ENCODE results near the gene PLXNA4. TPM values are rescaled to one million over a fixed set of nuclear protein-coding genes. Genes with fewer than 3 reads are reported as not detected.

Gene PLXNA4
- total RNA-seq, 1 experiment from 2014 or later = 1.0 TPM

- Histone ChIP-seq H3K9me2 (ENCODE audit: insufficient read depth) (no peaks in the 10 kb centered on the region), H3K4me2 (no peak overlapping the region), H2AFZ (no peak overlapping the region), H3K9me3 (ENCODE audit: insufficient read depth, low read depth) (no peaks in the 10 kb centered on the region), H3K4me3 (no peak overlapping the region), H3K79me2 (ENCODE audit: low read depth) (no peaks in the 10 kb centered on the region), H3K4me1 (replicated peaks; ENCODE audit: insufficient read depth) (no peaks in the 10 kb centered on the region), H3F3A (ENCODE audit: insufficient read depth, low read depth) (no peaks in the 10 kb centered on the region), H3K27ac (no peak overlapping the region), H3K27me3 (ENCODE audit: insufficient read depth, low read depth) (peaks cover 100% of the 10 kb centered on the region), H3K36me3 (ENCODE audit: low read depth) (no peaks in the 10 kb centered on the region), H4K20me1 (ENCODE audit: insufficient read depth) (no peaks in the 10 kb centered on the region)
- POLR2A ChIA-PET (ENCODE audit: unreplicated experiment) = no interaction called here
- CTCF ChIA-PET = no interaction called here
- BruUV-seq (replicated peaks) = no TSS peak
- no peak for DNase-seq
- intact Hi-C loops (cut with micrococcal nuclease; ENCODE audit: unreplicated experiment) = no loop called here
- no peak for TF ChIP-seq CTCF (conservative IDR thresholded peaks at IDR 0.05)
- no peak for TF ChIP-seq EZH2 (IDR thresholded peaks at IDR 0.05; ENCODE audit: low read depth)
Measured at GRCh38 chr7:132485600-132486273, 90.5 kb downstream of the PLXNA4 start.

GRCh38 chr7:132485136-132485535, 91.1 kb downstream of the PLXNA4 start:
- CTCF ChIA-PET = no interaction called here
- DNase-seq = no peak
- Histone ChIP-seq H3K4me3 (no peak overlapping the region), H3K79me2 (ENCODE audit: low read depth) (no peaks in the 10 kb centered on the region), H3K27ac (no peak overlapping the region), H3K9me2 (ENCODE audit: insufficient read depth) (no peaks in the 10 kb centered on the region), H4K20me1 (ENCODE audit: insufficient read depth) (no peaks in the 10 kb centered on the region), H3F3A (ENCODE audit: insufficient read depth, low read depth) (no peaks in the 10 kb centered on the region), H3K4me2 (no peak overlapping the region), H3K9me3 (ENCODE audit: insufficient read depth, low read depth) (no peaks in the 10 kb centered on the region), H3K4me1 (replicated peaks; ENCODE audit: insufficient read depth) (no peaks in the 10 kb centered on the region), H2AFZ (no peak overlapping the region), H3K27me3 (ENCODE audit: insufficient read depth, low read depth) (peaks cover 100% of the 10 kb centered on the region), H3K36me3 (ENCODE audit: low read depth) (no peaks in the 10 kb centered on the region)
- BruUV-seq (replicated peaks) = no TSS peak
- no peak for TF ChIP-seq EZH2 (IDR thresholded peaks at IDR 0.05; ENCODE audit: low read depth)
- TF ChIP-seq CTCF (conservative IDR thresholded peaks at IDR 0.05) = no peak
- intact Hi-C loops (cut with micrococcal nuclease; ENCODE audit: unreplicated experiment) = no loop called here
- POLR2A ChIA-PET (ENCODE audit: unreplicated experiment) = no interaction called here

- ChIA-PET POLR2A (ENCODE audit: unreplicated experiment) (no interaction called here), CTCF (no interaction called here)
- DNase-seq = no peak
- Histone ChIP-seq H3K4me3 (no peak overlapping the region), H2AFZ (no peak overlapping the region), H3K27me3 (ENCODE audit: insufficient read depth, low read depth) (peaks cover 100% of the 10 kb centered on the region), H3F3A (ENCODE audit: insufficient read depth, low read depth) (no peaks in the 10 kb centered on the region), H3K9me3 (ENCODE audit: insufficient read depth, low read depth) (no peaks in the 10 kb centered on the region), H3K4me2 (no peak overlapping the region), H3K9me2 (ENCODE audit: insufficient read depth) (no peaks in the 10 kb centered on the region), H3K4me1 (replicated peaks; ENCODE audit: insufficient read depth) (no peaks in the 10 kb centered on the region), H3K79me2 (ENCODE audit: low read depth) (no peaks in the 10 kb centered on the region), H3K27ac (no peak overlapping the region), H3K36me3 (ENCODE audit: low read depth) (no peaks in the 10 kb centered on the region), H4K20me1 (ENCODE audit: insufficient read depth) (no peaks in the 10 kb centered on the region)
- no TSS peak for BruUV-seq (replicated peaks)
- TF ChIP-seq EZH2 (IDR thresholded peaks at IDR 0.05; ENCODE audit: low read depth) = no peak
- TF ChIP-seq CTCF (conservative IDR thresholded peaks at IDR 0.05) = no peak
- intact Hi-C loops (cut with micrococcal nuclease; ENCODE audit: unreplicated experiment) = no loop called here
Measured at GRCh38 chr7:132482866-132483265, 93.4 kb downstream of the PLXNA4 start.

Data from PC-9 (cell line).